ENCODE measurements around the gene TRIM4. TPM values are rescaled to one million over a fixed set of nuclear protein-coding genes. Genes with fewer than 3 reads are reported as not detected.
"Not testable (repeated sequence)": the region's sequence is repeated elsewhere in the genome, so short reads cannot be mapped to it uniquely, and the experiment has no call there.

TRIM4 gene
- polyA plus RNA-seq, 3 donors, result 10.8 to 17.9 (median 12.5) TPM

DNA sequence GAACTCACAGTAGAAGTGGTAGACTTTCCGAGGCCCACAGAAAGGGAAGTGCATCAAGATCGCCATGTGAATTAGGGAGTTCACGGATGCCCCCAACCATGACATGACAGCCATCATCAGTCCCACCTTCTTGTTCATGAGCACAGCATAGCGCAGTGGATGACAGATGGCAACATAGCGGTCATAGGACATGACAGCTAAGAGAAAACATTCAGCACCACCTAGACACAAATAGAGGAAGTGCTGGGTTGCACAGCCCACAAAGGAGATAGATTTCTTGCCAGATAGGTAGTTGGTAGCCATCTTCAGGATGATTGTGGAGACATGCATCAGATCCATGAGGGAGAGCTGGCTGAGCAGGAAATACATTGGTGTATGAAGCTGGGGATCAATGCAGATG, 42.8 kb downstream of the TRIM4 start:
- intact Hi-C loops (cut with micrococcal nuclease), result no loop called here
- no peak for DNase-seq
- Mint-ChIP-seq H3K36me3 (no peaks in the 10 kb centered on the region), H3K4me3 (no peak overlapping the region), H3K4me1 (no peaks in the 10 kb centered on the region), H3K9me3 (peaks cover 0 to 6% (median 0%) of the 10 kb centered on the region in 7 donors), H3K27ac (no peak overlapping the region), H3K27me3 (ENCODE audit: low read depth in 3 of 3) (peaks cover 0 to 4% (median 3%) of the 10 kb centered on the region in 3 donors)
- H3K4me2 ChIP-seq (replicated peaks; ENCODE audit: extremely low read depth, low read length, poor library complexity, severe bottlenecking), result no peak overlapping the region
- H3K4me3 ChIP-seq (replicated peaks in 1 of 3; ENCODE audit: low read depth in 2 of 3, low read length in 3 of 3), result no peak overlapping the region
- no peak overlapping the region for H3K9ac ChIP-seq (ENCODE audit: insufficient read depth, low read length, poor library complexity, severe bottlenecking)
- H2AFZ ChIP-seq (ENCODE audit: insufficient read depth, low read depth, low read length, poor library complexity, severe bottlenecking), result no peak overlapping the region
- H3K27me3 ChIP-seq (ENCODE audit: control insufficient read depth in 2 of 2, insufficient read depth in 2 of 2, low read length in 2 of 2), result no peaks in the 10 kb centered on the region
- H4K20me1 ChIP-seq (ENCODE audit: insufficient read depth, low read length), result no peaks in the 10 kb centered on the region
- H3K27ac ChIP-seq (ENCODE audit: low read depth in 1 of 2, low read length in 2 of 2), result no peak overlapping the region
- H3K36me3 ChIP-seq (replicated peaks in 1 of 2; ENCODE audit: control insufficient read depth in 1 of 2, insufficient read depth in 2 of 2, low read length in 2 of 2), result no peaks in the 10 kb centered on the region
- WGBS (ENCODE audit: insufficient coverage), result 90% methylated on average over 2 of the region's 5 CpGs
- H3K9me3 ChIP-seq (replicated peaks in 1 of 2; ENCODE audit: control insufficient read depth in 1 of 2, insufficient read depth in 1 of 2, low read length in 2 of 2), result no peaks in the 10 kb centered on the region
- no peaks in the 10 kb centered on the region for H3K79me2 ChIP-seq (ENCODE audit: insufficient read depth, low read length)
- TF ChIP-seq, protein P1, sequence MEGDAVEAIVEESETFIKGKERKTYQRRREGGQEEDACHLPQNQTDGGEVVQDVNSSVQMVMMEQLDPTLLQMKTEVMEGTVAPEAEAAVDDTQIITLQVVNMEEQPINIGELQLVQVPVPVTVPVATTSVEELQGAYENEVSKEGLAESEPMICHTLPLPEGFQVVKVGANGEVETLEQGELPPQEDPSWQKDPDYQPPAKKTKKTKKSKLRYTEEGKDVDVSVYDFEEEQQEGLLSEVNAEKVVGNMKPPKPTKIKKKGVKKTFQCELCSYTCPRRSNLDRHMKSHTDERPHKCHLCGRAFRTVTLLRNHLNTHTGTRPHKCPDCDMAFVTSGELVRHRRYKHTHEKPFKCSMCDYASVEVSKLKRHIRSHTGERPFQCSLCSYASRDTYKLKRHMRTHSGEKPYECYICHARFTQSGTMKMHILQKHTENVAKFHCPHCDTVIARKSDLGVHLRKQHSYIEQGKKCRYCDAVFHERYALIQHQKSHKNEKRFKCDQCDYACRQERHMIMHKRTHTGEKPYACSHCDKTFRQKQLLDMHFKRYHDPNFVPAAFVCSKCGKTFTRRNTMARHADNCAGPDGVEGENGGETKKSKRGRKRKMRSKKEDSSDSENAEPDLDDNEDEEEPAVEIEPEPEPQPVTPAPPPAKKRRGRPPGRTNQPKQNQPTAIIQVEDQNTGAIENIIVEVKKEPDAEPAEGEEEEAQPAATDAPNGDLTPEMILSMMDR (IDR thresholded peaks at IDR 0.05), result no peak
- no peaks in the 10 kb centered on the region for H3K4me1 ChIP-seq (ENCODE audit: control insufficient read depth in 1 of 2, insufficient read depth in 2 of 2, low read length in 2 of 2)

DNA sequence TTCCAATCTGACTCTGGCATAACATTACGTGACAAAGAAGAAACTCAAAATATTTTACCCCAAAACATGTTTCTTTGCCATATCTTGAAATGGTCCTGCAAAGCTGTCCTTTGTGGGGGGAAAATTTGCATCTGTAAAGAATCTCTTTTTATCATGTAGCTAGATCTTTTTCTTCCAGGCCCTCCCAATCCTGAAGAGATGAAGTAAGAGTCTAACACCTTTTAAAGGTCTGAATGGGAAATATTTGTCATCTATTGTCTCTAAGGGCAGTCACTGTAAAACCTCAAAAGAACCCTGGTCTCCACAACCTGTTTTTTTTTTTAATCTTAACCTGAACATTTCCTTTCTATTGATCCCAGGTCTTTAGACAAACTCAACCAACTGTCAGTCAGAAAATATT, 51.1 kb downstream of the TRIM4 start:
- no CpG with 5 or more reads among the region's 1 CpG for WGBS (ENCODE audit: insufficient coverage)
- Mint-ChIP-seq H3K27ac (no peak overlapping the region), H3K9me3 (peaks cover 4 to 10% (median 6%) of the 10 kb centered on the region in 7 donors), H3K4me1 (no peaks in the 10 kb centered on the region), H3K27me3 (ENCODE audit: low read depth in 3 of 3) (peaks cover 3 to 11% (median 3%) of the 10 kb centered on the region in 3 donors), H3K4me3 (no peak overlapping the region), H3K36me3 (no peaks in the 10 kb centered on the region)
- Histone ChIP-seq H3K4me2 (replicated peaks; ENCODE audit: extremely low read depth, low read length, poor library complexity, severe bottlenecking) (no peak overlapping the region), H3K79me2 (ENCODE audit: insufficient read depth, low read length) (no peaks in the 10 kb centered on the region), H3K9me3 (replicated peaks in 1 of 2; ENCODE audit: control insufficient read depth in 1 of 2, insufficient read depth in 1 of 2, low read length in 2 of 2) (no peaks in the 10 kb centered on the region), H3K4me1 (ENCODE audit: control insufficient read depth in 1 of 2, insufficient read depth in 2 of 2, low read length in 2 of 2) (no peaks in the 10 kb centered on the region), H3K36me3 (replicated peaks in 1 of 2; ENCODE audit: control insufficient read depth in 1 of 2, insufficient read depth in 2 of 2, low read length in 2 of 2) (no peaks in the 10 kb centered on the region), H3K27ac (ENCODE audit: low read depth in 1 of 2, low read length in 2 of 2) (no peak overlapping the region), H3K9ac (ENCODE audit: insufficient read depth, low read length, poor library complexity, severe bottlenecking) (no peak overlapping the region), H3K27me3 (ENCODE audit: control insufficient read depth in 2 of 2, insufficient read depth in 2 of 2, low read length in 2 of 2) (peaks cover 0 to 2% of the 10 kb centered on the region in 2 donors), H3K4me3 (replicated peaks in 1 of 3; ENCODE audit: low read depth in 2 of 3, low read length in 3 of 3) (no peak overlapping the region), H4K20me1 (ENCODE audit: insufficient read depth, low read length) (no peaks in the 10 kb centered on the region), H2AFZ (ENCODE audit: insufficient read depth, low read depth, low read length, poor library complexity, severe bottlenecking) (no peak overlapping the region)
- DNase-seq, result no peak
- intact Hi-C loops (cut with micrococcal nuclease), result no loop called here
- TF ChIP-seq, protein P1 (IDR thresholded peaks at IDR 0.05), result no peak

DNA sequence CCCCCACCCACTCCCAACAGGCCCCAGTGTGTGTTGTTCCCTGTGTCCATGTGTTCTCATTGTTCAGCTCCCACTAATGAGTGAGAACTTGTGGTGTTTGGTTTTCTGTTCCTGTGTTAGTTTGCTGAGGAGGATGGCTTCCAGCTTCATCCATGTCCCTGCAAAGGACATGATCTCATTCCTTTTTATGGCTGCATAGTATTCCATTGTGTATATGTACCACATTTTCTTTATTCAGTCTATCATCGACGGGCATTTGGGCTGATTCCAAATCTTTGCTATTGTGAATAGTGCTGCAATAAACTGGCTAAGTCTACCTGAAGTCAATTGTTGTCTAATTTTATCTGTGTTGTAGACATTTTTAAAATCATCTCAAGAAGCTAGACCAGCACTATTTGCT, 51.9 kb downstream of the TRIM4 start:
- no CpG with 5 or more reads among the region's 2 CpGs for WGBS (ENCODE audit: insufficient coverage)
- H3K36me3 ChIP-seq (replicated peaks in 1 of 2; ENCODE audit: control insufficient read depth in 1 of 2, insufficient read depth in 2 of 2, low read length in 2 of 2); H3K27ac ChIP-seq (ENCODE audit: low read depth in 1 of 2, low read length in 2 of 2); H3K4me2 ChIP-seq (replicated peaks; ENCODE audit: extremely low read depth, low read length, poor library complexity, severe bottlenecking); H3K4me1 Mint-ChIP-seq; H3K79me2 ChIP-seq (ENCODE audit: insufficient read depth, low read length); H3K4me3 Mint-ChIP-seq; DNase-seq; H3K36me3 Mint-ChIP-seq; H2AFZ ChIP-seq (ENCODE audit: insufficient read depth, low read depth, low read length, poor library complexity, severe bottlenecking); H4K20me1 ChIP-seq (ENCODE audit: insufficient read depth, low read length); H3K9ac ChIP-seq (ENCODE audit: insufficient read depth, low read length, poor library complexity, severe bottlenecking); intact Hi-C loops (cut with micrococcal nuclease); H3K4me3 ChIP-seq (replicated peaks in 1 of 3; ENCODE audit: low read depth in 2 of 3, low read length in 3 of 3); H3K9me3 ChIP-seq (replicated peaks in 1 of 2; ENCODE audit: control insufficient read depth in 1 of 2, insufficient read depth in 1 of 2, low read length in 2 of 2); H3K4me1 ChIP-seq (ENCODE audit: control insufficient read depth in 1 of 2, insufficient read depth in 2 of 2, low read length in 2 of 2); H3K27me3 ChIP-seq (ENCODE audit: control insufficient read depth in 2 of 2, insufficient read depth in 2 of 2, low read length in 2 of 2): not testable (repeated sequence)
- H3K27ac Mint-ChIP-seq, result peak overlapping the region in 1 of 7 donors; percentile 33
- peaks cover 4 to 13% (median 6%) of the 10 kb centered on the region in 7 donors for H3K9me3 Mint-ChIP-seq
- H3K27me3 Mint-ChIP-seq (ENCODE audit: low read depth in 3 of 3), result peaks cover 3 to 14% (median 3%) of the 10 kb centered on the region in 3 donors
